ENCODE results near the gene CCNF. TPM values are rescaled to one million over a fixed set of nuclear protein-coding genes. Genes with fewer than 3 reads are reported as not detected.
"Not testable (repeated sequence)": the region's sequence is repeated elsewhere in the genome, so short reads cannot be mapped to it uniquely, and the experiment has no call there.

The CCNF gene
- total RNA-seq, 1 donor from 2014 or later, result 1.4 TPM

DNA sequence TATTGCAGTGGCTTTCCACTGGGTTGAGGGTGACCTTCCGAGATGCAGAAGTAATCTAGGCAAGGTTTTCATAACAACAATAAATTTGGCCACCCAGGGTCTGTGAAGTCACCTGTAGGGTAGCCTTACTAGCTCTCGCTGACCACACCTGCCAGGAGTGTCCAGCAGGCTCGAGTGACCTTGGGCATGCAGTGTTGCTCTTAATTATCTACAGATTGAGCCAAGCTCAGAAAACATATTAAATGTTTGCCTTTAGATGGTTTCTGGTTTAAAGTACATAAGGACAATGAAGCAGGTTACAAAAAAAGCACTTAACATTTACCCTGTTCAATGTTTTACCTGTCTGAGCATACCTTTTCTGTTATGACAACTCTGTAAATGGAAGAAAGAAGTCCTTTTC is 47.5 kb downstream of the CCNF start:
- intact Hi-C loops (cut with DNase I), result no loop called here
- ATAC-seq (ENCODE audit: poor library complexity), result no peak
- no peak for DNase-seq

DNA sequence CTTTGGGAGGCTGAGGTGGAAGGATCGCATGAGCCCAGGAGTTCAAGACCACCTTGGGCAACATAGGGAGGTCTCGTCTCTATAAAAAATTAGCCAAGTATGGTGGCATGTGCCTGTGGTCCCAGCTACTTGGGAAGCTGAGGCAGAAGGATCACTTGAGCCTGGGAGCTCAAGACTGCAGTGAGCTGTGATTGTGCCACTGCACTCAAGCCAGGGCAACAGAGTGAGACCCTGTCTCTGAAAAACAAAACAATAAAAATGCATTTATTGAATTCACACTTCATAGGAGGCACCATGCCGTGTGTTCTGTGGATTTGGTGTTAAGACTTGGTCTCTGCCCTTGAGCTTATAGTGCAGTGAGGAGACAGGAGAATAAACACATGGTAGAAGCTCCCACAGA is 48.1 kb downstream of the CCNF start:
- no peak for ATAC-seq (ENCODE audit: poor library complexity)

DNA sequence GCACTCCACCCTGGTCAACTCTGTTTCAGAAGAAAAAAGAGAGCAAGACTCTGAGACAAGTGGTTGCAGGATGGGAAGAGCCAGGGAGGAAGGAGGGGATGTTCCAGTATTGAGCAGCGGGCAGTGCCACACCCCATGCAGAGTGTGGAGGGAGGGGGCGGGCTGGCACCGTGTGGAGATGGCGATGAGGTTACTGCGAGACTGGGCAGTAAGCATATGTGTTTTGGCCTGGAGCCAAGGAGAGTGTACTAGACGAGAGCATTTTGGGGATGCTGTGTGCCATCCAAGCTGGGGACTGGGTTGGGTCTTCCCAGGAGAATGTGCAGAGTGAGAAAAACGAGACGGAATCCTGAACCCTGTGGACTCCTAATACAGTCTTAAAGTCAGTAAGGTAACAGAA is 49.0 kb downstream of the CCNF start:
- no peak for DNase-seq

More for the DNA sequence above, 48.1 kb downstream of the CCNF start:
- intact Hi-C loops (cut with DNase I), result no loop called here
- DNase-seq, result no peak

DNA sequence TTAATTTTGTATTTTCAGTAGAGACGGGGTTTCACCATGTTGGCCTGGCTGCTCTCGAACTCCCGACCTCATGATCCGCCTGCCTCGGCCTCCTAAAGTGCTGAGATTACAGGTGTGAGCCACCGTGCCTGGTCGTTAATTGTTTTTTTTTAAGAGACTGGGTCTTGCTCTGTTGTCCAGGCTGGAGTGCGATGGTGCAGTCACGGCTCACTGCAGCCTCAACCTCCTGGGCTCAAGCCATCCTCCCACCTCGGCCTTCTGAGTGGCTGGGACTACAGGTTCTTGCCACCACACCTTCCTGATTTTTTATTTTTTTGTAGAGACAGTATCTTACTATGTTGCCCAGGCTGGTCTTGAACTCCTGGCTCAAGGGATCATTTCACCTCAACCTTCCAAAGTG is 50.7 kb downstream of the CCNF start:
- DNase-seq; intact Hi-C loops (cut with DNase I); ATAC-seq (ENCODE audit: poor library complexity): not testable (repeated sequence)

More for the DNA sequence above, 49.0 kb downstream of the CCNF start:
- no peak for ATAC-seq (ENCODE audit: poor library complexity)
- intact Hi-C loops (cut with DNase I), result no loop called here

DNA sequence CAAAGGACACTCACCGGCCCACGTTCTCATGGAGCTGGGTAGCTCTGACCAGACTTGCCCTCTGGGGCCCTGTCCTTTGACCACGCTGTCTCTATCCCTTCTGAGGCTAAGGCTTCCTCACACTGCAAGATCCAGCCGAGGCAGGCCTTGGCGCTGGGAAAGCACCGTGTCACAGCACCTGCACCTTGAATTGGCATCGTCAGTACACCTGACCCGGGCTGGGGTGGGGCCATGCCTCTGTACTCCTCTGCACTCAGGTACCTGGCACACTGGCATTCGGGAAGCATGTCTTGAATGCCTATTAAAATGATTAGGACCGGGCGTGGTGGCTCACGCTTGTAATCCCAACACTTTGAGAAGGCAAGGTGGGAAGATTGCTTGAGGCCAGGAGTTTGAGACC is 51.7 kb downstream of the CCNF start:
- ATAC-seq (ENCODE audit: poor library complexity) (no peak), DNase-seq (no peak)
- intact Hi-C loops (cut with DNase I), result no loop called here

DNA sequence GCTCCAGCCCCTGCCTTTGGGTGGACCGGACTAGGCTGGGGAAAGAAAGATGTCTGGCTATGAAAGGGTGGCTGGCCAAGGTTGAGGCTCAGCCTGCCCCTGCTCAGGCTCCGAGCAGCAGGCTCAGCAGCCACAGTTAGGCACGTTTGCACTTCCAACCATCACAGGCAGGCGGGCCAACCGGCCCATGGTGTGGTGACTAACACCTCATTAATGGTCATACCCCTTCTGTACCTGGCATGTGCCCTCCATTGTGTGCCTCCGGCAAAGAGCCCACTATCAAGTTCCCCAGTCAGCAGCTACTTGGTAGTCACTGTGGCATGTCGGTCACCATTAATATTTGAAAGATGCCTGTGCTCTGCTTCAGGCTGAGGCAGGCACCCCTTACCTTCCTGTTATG is 52.4 kb downstream of the CCNF start:
- ATAC-seq (ENCODE audit: poor library complexity), result no peak
- DNase-seq, result no peak
- intact Hi-C loops (cut with DNase I), result no loop called here

DNA sequence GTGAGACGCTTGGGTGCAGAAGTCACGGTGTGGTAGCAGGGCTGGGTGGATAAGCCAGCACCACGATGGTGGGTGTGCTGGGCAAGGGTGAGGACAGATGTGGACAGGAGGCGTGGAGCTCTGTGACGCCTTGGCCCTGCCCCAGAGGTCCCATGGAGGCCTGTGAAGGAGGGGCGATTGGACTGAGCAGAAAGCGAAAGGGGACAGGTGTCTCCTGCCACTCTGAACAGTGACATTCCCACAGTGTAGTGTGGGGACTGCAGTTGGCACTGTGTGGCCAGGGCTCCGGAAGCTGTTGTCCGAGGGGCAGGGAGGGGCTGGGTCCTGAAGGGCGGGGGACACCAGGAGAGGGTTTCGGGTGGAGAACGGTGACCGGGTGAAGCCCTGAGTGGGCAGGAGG is 53.0 kb downstream of the CCNF start:
- ATAC-seq (ENCODE audit: poor library complexity), result no peak
- no peak for DNase-seq
- intact Hi-C loops (cut with DNase I), result no loop called here

DNA sequence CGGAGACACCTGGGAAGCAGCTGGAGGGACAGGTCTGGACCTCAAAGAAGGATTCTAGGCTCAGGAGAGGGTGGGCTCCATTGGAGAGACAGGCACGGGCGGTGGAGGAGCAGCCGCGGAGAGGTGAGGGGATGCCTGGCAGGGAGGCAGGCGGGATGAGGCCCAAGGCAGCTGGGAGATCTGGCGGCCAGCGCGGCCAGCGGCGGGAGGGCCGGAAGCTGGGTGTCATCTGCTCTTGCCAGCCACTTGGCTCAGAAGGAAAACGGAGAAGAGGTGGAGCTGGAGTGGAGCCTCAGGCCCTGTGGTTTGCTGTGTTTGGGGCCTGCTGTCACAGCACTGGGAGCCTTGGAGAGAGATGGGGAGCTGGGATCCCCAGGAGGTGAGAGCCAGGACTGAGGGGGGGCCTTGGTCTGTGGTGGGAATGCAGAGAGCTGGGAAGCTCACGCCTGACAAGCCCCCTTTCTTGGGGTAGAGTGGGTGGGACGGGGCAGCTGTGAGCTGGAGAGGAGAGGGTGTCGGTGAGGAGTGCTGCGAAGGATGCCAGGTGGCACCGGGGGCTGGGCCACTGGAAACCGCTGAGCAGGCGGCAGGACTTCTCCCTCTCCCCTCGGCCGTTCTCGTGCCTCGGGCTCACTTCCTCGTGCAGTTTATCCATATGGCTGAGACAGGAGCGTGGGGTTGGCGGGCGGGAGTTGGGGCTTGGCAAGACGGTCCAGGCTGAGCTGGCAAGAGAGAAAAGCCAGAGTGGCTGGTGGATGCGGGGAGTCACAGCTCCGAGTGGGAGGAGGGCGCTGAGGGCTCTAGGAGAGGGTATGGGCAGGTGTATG is 53.7 kb downstream of the CCNF start:
- peak; percentile 66 for DNase-seq
- intact Hi-C loops (cut with DNase I), result no loop called here
- ATAC-seq (ENCODE audit: poor library complexity), result peak; percentile 72

DNA sequence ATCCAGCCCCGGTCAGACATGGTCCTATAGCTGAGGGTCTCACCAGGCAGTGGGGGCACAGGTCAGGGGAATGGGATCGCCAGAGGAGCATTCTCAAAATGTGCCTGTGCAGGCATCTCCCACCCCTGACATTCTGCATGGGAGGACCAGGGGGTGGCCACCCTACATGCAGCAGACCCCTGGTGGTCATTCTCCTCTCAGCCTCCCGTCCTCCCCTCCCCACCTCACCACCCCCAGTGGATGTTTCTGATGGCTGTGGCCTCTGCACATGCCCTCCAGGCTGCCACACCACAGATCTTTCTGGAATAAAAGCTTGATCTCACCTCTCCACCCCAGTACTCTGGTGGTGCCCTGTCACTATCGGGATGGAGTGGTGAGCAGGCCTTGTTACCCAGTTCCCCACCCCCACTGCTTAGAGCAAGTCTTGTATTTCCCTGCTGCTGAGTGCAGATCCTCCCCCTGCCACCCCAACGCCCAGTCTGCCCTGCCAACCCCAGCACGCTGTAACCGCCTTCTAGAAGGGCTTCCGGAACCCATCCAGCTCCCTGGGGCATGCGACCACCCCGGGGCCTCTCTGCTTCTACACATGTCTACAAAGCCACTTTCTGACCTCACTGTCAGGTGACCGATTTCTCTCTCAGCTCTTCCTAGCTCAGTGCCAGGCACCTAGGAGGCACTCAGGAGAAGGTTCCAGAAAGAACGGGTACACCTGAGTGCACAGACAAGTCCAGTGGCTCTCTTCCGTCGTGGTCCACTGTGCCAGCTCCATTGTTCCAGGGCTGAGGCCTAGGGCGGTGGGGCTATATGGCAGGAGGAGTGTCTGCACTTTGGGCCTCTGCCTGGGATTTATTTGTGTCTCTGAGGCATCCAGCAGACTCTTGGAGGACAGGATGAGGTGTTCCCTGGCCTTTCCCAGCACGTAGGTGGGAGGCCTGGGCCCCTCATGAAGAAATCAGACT is 55.0 kb downstream of the CCNF start:
- DNase-seq (no peak), ATAC-seq (ENCODE audit: poor library complexity) (no peak)
- intact Hi-C loops (cut with DNase I), result no loop called here

DNA sequence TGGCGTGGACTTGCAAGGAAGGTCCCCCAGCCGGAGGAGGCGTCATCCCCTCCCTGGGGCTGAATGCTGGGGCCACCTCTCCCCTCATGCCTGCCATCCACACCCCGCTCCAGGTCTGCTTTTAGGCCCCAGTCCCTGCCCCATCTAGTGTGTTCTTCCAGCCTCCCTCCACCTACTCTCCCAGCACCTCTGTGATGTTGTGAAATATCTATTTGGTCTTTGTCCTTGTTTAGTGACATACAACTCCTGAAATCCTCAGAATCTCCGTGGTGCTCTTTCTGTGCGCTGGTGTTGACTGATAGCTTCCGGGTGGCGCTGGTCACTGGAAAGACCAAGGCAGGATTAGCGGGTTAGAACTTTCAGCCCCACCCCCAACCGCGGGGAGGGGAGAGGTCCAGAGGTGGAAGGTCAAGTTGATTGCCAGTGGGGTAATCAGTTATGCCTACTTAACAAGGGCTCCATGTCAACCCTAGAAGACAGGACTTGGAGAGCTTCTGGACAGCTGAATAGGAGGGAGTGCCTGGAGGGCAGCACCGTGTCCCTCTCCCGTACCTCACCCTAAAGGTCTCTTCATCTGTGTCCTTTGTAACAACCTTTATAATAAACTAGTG is 55.8 kb downstream of the CCNF start:
- ATAC-seq (ENCODE audit: poor library complexity) (no peak), DNase-seq (no peak)
- intact Hi-C loops (cut with DNase I), result no loop called here

DNA sequence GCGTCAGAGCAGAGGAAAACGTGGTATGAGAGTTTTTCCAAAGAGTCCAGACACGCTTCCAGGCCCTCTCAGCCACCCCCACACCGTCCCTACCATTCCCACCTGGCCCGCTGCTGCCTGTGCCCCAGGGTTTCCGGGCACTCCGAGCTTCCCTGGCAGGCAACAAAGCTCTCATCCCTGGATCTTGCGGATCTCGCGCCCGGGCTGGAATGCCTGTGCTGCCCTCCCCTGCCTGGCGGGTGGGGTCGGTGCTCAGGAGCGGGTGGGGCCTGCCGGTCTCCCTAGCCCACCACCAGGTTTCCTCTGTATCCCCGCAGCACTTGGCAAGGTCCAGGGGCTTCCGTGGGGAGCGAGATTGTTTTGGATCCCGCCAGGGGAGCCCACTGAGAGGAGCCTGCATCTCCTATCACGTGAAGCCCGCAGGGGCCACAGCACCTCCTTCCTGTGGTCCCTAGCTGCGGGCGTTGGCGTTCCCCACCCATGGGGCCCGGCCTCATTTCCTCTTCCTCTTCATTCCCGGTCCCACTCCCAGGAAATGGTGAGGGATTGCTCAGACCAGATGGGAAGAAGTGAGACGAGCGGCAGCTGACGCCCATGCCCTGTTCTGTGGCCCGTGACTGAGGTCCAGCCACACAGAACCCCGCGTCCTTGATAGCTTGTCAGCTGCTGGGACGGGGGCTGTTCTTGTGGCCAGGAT is 56.7 kb downstream of the CCNF start:
- DNase-seq (peak; percentile 38), ATAC-seq (ENCODE audit: poor library complexity) (no peak)
- intact Hi-C loops (cut with DNase I), result no loop called here

DNA sequence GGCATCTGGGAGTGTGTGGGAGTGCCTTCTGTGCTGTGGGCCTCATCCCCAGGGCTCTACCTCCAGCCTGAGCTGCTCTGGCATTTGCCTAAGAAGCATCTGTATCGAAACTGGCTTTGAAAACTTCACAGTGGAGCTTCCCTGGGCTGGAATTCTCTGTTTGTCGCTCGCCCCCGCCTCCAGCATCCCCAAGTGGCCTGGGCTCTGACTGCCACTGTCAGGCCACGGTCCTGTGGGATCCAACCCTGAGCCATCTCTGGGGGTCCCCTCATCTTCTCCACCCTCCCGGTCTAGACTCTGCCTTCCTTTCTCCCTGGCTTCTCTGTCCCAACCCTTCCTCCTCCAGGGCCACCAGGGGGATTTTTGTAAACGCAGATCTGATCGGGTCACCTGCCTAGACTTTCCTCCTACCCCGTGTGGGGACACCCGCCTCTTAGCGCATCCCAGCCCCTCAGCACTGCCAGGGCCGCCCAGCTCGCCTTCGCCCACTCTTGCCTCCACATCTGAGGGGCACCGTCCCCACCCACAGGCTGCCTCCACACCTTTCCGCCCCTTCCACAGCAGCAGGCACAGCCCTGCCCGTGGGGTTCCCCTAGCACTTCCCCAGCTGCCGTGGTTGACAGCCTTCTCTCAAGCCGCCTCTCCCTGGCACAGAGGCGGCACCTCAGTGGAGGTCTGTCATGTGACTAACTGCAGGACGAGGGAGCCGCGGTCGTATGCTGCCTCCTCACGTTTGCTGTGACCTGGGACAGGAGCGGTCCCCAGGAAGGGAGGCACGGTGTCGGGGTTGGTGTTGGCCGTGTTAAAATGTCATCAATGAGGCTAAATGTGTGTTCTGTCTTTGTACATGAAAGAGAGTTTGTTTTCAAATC is 57.6 kb downstream of the CCNF start:
- DNase-seq (peak; percentile 76), ATAC-seq (ENCODE audit: poor library complexity) (peak; percentile 81)
- intact Hi-C loops (cut with DNase I), result no loop called here

DNA sequence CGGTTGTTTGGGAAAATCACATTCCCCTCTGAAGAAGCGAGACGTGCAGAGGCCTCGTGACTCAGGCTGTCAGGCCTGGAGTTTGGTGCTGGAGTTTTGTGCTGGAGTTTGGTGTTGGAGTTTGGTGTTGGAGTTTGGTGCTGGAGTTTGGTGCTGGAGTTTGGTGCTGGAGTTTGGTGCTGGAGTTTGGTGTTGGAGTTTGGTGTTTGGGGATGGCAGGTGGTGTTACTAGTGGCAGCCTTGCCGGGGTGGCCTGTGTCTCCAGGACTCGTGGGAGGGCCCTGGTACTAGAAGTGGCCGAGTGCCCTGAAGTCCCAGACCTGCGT is 58.2 kb downstream of the CCNF start:
- DNase-seq, result no peak
- no peak for ATAC-seq (ENCODE audit: poor library complexity)
- intact Hi-C loops (cut with DNase I), result no loop called here

DNA sequence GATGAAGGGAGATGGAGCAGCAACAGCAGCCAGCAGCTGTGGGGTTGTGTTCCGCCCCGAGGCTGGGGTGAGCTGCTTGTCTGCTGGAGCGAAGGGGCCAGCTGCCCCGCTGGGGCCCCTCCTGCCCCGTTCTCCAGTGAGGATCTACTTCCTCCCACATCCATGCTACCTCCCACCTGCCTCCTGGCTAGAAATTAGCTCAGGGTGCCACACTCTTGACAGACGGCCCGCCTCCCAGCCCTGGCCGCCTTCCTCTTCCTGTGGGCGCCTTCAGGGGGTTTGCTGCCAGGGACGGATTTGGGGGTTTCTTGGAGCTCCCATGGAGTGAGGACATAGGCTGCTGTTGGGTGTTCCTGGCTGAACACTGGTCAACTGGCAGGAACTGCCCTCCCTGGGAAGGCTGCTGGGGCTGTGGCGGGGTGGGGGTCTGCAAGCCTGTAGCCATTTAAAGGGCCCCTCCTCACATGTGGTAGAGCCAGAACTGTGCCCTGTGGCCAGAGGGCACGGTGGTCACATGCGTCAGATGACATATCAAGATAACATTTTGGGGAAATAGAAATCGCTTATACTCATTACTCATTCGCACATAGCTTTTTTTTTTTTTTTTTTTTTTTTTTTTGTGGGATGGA is 58.8 kb downstream of the CCNF start:
- intact Hi-C loops (cut with DNase I), result no loop called here
- DNase-seq, result peak; percentile 40
- no peak for ATAC-seq (ENCODE audit: poor library complexity)

DNA sequence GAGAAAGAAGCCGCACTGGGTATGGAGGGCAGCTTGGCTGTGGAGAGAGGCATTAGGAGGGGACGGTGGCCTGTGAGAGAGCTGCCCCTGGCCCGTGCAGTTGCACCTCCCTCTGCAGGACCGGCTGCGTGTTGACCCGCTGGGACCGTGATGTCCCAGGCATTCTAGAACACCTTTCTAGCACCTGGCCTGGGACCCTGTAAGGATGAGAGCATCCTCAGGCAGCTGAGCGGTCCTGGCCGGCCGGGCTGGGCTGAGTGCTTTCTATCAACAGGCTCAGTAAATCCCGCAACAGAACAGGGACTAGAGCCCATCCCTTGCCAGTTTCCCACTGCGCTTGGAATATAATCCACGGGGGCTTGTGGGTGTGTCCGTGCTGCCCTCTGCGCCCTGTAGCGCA is 60.3 kb downstream of the CCNF start:
- no peak for ATAC-seq (ENCODE audit: poor library complexity)
- DNase-seq, result no peak
- intact Hi-C loops (cut with DNase I), result no loop called here

DNA sequence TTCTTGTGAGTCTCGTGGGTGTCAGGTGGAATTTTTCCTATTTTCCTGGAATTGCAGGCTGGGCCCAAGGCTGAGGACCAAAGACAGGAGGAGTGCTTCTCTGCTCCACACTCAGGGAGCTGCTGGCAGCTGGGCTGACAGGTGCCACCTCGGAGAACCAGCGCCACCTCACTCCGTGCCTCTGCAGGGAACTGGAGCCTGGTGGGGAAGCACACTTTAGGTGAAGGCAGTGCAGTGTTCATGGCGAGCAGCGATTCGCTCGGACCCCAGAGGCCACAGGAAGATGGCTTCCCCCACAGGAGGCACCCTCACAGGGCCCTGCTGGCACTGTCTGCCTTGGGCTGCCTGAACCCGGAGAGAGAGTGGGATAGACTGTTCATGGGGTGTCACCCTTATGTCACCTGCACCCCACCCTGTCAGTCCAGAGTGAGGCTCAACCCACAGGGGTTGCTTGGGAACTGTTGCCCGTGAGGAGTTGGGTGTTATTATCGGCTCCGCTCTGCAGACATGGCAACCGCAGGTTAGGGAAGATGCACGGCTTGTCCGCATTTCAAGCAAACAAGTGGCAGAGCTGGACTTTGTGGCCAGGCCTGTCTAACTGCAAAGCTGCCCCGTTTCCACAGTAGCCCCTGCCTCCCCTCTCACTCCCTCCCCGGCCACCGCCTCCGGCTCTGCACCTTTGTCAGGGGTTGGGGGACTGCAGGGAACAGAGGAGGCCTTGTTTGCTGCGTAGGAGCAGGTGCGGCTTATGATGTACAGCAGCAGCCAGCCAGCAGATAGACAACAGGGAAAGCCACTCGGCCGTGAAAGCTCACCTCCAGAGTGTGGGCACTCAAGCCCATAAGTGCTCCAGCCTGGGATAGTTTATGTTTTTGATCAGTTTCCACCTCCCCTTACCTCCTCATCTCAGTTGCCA is 61.2 kb downstream of the CCNF start:
- ATAC-seq (ENCODE audit: poor library complexity) (no peak), DNase-seq (no peak)
- intact Hi-C loops (cut with DNase I), result no loop called here

DNA sequence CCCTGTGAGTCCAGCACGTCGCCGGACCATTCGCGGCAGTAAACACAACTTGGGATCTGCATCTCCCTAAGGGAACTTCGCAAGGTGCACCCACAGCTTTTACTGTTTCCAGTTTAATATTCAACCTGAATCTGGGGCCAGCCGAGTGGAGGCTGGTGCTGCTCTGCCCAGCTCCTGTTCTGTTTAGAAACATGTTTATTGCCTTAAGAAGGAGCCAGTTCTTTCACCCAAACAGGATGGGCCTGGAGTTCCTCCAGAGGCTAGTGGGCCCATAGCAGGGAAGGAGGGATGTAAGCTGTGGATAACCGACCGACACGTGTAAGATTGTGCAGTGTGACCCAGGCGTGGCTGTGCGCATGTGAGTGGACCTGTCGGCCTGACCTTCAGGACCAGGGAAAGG is 63.0 kb downstream of the CCNF start:
- intact Hi-C loops (cut with DNase I), result no loop called here
- no peak for DNase-seq
- ATAC-seq (ENCODE audit: poor library complexity), result no peak
